Mucosa of descending colon (tissue), 3 donors: ENCODE measurements around the gene CGB3. TPM values are rescaled to one million over a fixed set of nuclear protein-coding genes. Genes with fewer than 3 reads are reported as not detected.

Experiments
- ATAC-seq: fragments of 200-7000 bp; cut with Tn5 transposase; one replicate; pipeline ENCODE4 v1.9.1; 2020; ENCODE audit warnings: mild to moderate bottlenecking, moderate library complexity
- DNase-seq, 3 donors: peaks; one replicate each; pipeline ENCODE4 v3.0.0-alpha.2; 2020
- H3K36me3 ChIP-seq: fragments of 200-600 bp; one replicate; pipeline ENCODE4 v1.8.0; 2021; ENCODE audit warnings: low read depth, mild to moderate bottlenecking
- H3K4me1 ChIP-seq: fragments of 200-600 bp; one replicate; pipeline ENCODE4 v1.8.0; 2021; ENCODE audit warnings: low read depth, mild to moderate bottlenecking
- H3K4me3 ChIP-seq: fragments of 200-600 bp; one replicate; pipeline ENCODE4 v1.8.0; 2021; ENCODE audit warnings: mild to moderate bottlenecking
- H3K9me3 ChIP-seq: fragments of 200-600 bp; one replicate; pipeline ENCODE4 v1.8.0; 2021; ENCODE audit warnings: mild to moderate bottlenecking
- CTCF ChIP-seq: fragments of 200-600 bp; IDR thresholded peaks from one replicate; pipeline ENCODE4 v1.8.0; 2022; ENCODE audit warnings: antibody characterized with exemption, mild to moderate bottlenecking
- intact Hi-C, 2 donors: fragments of 100-400 bp; cut with DNase I in 1 of 2; cut with micrococcal nuclease in 1 of 2; formaldehyde crosslinking; loops; one replicate each; pipeline versions ENCODE4 v1.11.0 to v1.11.1; 2022; cut with DNase I, micrococcal nuclease
- total RNA-seq, 3 donors: library from RNA; stranded (reverse); fragmentation: NEBNext Ultra II Directional in 2 of 3; extraction: Animal tissue kit (Norgen Biotek cat#: 25700) in 2 of 3; gene quantifications; one replicate each; pipeline versions ENCODE4 v1.2.1 to v1.2.4, GENCODE V29; 2021 to 2023
- donor health status: DM: no; HTN: no; CAD: no; lungs with moderate emphysema.
- donor health status: DM: no; HTN: no; CAD: no.
- donor health status: DM: no; HTN: yes; CAD: no.

CGB3 gene
- total RNA-seq, 3 donors from 2014 or later: not detected

DNA sequence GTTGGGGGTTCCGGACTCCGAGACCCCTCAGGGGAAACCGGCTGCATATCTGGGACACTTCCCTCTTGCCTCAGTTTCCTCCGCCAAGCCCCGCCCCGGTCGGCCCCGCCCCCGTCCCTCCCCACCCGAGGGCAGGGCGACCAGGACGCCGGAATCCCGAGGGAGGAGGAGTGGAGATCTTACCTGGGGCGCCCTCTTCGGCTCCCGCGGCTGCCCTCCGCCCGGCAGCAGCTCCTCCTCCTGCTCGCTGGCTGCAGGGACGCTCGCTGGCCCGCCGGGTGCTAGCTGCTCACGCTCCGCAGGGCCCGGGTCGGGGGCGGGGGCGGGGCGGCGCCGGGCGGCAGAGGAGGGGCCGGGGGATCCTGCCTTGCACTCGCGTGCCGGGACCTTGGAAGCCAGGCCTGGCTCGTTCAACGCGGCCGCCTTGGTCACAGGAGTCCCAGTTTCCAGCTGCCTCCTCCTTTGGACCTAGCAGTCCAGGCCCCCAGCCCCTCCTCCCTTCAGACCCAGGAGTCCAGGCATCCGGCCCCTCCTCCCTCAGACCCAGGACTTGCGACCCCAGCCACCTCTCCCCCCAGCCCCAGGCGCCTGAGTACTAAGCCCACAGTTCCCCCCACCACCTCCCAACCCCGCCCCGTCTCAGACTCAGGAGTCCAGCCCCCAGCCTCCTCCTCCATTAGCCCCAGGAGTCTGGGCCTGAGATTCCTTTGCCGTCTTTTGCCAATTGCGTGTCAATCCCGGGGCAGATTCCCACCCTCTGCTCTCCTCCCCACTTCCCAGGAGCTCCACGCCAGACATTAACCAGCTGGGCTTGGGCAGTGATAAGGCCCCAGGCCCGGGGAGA is 40.9 kb upstream of the CGB3 start, which contains the start of gene NTF4:
NTF4 (minus strand) TSS at position 51 of the 844 bp plus-strand sequence. CDS start 2,821 bp downstream, outside the sequence.
- DNase-seq: peak in 1 of 3 donors; percentile 49
- H3K4me3 ChIP-seq: no peak within 1 kb of the TSS

DNA sequence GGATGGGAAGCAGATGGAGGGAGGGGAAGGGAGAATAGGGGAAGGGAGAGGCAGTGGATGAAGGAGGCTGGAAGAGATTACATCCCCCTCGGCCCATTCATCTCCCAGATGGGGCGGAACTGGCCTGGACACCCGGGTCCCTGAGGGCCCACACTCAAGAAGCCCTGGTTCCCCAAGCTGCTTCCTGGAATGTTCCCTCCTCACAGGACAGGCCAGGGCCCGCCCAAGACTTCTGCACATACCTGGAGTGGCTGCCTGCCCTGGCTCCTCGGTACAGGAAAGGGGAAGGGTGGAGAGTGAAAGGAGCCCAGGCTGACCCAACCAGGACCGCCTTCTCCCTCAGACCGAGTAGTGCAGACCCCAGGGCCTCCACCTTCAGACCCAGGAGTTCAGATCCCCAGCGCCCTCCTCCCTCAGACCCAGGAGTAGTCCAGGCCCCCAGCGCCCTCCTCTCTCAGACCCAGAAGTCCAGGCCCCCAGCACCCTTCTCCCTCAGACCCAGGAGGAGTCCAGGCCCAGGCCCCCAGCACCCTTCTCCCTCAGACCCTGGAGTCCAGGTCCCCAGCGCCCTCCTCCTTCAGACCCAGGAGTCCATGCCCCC is 40.0 kb upstream of the CGB3 start:
- no peak overlapping the region for H3K4me3 ChIP-seq
- H3K36me3 ChIP-seq: no peaks in the 10 kb centered on the region
- ATAC-seq (peak; percentile 23), DNase-seq (no peak)
- no peak for TF ChIP-seq CTCF
- intact Hi-C loops: no loop called here
- peaks cover 5% of the 10 kb centered on the region for H3K4me1 ChIP-seq
- no peaks in the 10 kb centered on the region for H3K9me3 ChIP-seq

More for the DNA sequence above, 40.9 kb upstream of the CGB3 start, which contains the start of gene NTF4:
- H3K36me3 ChIP-seq: no peaks in the 10 kb centered on the region
- H3K4me1 ChIP-seq: peaks cover 5% of the 10 kb centered on the region
- H3K9me3 ChIP-seq: no peaks in the 10 kb centered on the region
- TF ChIP-seq CTCF: no peak
- peak; percentile 66 for ATAC-seq
- intact Hi-C loops: no loop called here

DNA sequence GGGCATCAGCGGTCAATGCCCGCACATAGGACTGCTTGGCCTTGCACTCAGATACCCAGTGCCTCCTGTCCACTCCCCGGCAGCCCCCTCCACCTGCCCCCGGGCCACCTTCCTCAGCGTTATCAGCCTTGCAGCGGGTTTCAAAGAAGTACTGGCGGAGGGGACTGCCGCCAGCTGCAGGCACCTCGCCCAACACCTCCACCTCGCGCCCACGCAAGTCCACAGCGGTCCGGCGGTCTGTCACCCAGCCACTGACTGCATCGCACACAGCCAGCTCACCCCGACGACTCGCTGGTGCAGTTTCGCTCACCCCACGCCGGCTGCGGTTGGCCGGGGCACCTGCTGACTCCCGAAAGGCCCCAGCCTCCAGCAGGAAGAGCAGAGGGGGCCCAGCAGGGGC is 37.3 kb upstream of the CGB3 start:
- no peak for TF ChIP-seq CTCF
- H3K9me3 ChIP-seq: no peaks in the 10 kb centered on the region
- intact Hi-C loops: no loop called here
- no peaks in the 10 kb centered on the region for H3K36me3 ChIP-seq
- no peak overlapping the region for H3K4me3 ChIP-seq
- no peak for ATAC-seq
- H3K4me1 ChIP-seq: peaks cover 18% of the 10 kb centered on the region
- no peak for DNase-seq

DNA sequence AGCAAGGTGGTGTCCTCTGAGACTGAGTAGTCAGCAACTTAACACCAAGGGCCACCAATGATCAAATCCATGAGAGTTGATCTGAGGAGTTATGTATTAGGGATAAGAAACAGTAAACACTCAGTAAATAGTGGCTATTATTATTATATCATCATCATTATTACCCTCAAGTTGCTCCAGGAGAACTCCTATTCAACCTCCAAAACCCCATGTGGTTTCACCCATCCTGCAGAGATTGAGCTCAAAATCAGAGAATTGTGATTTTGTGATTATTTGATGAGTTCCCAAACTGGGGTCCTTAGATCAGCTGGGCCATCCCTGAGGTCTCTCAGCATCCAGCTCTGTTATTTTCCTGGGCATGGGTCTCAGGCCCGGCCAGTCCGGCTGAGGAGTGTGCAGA is 36.9 kb upstream of the CGB3 start:
- TF ChIP-seq CTCF: no peak
- Histone ChIP-seq H3K36me3 (no peaks in the 10 kb centered on the region), H3K4me3 (no peak overlapping the region), H3K9me3 (no peaks in the 10 kb centered on the region), H3K4me1 (peaks cover 18% of the 10 kb centered on the region)
- ATAC-seq: no peak
- intact Hi-C loops: no loop called here
- DNase-seq: no peak

- no peak for TF ChIP-seq CTCF
- no peak for ATAC-seq
- no peaks in the 10 kb centered on the region for H3K36me3 ChIP-seq
Measured at GRCh38 chr19:49059053-49059452, 34.9 kb upstream of the CGB3 start.

More at GRCh38 chr19:49059053-49059452, 34.9 kb upstream of the CGB3 start:
- Histone ChIP-seq H3K9me3 (no peaks in the 10 kb centered on the region), H3K4me3 (no peak overlapping the region), H3K4me1 (peaks cover 13% of the 10 kb centered on the region)
- DNase-seq: no peak
- intact Hi-C loops: no loop called here
